HG03159 (cell line): ENCODE results near the gene TGFB1.
A peak's percentile ranks its signal among the peaks of the same experiment; 100 is the strongest.
"Not testable (repeated sequence)": the region's sequence is repeated elsewhere in the genome, so short reads cannot be mapped to it uniquely, and the experiment has no call there.

Source experiments
- ATAC-seq: cut with Tn5 transposase; IDR thresholded peaks from one replicate; pipeline ENCODE4 v1.9.1; 2021; ENCODE audit warnings: mild to moderate bottlenecking, moderate library complexity; ENCODE audit not compliant: unreplicated experiment

Gene TGFB1

DNA sequence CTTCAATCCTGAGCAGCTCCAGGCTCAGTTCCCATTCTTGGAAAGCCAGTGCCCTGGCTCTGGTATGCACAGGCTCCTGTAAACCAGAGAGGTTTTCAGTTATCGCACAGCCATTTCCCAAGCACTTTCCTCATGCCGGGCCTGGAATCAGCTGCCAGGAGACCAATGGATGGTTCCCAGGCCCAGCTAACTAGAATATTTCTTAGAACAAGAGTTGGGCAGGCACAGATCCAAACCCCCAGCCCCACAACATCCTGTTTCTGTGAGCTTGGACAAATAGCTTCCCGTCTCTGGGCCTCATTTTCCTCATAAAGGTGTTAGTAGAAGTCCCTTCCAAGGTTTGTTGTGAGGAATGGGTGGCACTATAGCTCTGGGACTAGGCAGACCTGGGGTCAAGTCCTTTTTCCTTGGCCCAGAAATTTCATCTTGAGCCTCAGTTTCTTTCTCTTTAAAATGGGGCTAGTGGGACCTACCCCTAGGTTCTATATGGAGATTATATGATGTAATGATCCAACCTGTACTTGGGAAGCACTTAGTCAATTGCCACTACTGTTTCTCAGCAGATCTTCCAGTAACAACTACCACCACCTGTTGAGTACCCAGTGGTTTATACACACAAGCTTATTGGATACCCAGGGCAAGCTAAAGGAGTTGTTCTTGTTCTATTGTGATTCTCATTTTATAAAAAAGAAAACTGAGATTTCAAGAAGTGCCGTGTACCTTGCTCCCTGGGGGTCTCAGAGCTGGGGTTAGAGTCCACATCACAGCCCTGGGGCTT, 48.8 kb downstream of the TGFB1 start:
- ATAC-seq: no peak

DNA sequence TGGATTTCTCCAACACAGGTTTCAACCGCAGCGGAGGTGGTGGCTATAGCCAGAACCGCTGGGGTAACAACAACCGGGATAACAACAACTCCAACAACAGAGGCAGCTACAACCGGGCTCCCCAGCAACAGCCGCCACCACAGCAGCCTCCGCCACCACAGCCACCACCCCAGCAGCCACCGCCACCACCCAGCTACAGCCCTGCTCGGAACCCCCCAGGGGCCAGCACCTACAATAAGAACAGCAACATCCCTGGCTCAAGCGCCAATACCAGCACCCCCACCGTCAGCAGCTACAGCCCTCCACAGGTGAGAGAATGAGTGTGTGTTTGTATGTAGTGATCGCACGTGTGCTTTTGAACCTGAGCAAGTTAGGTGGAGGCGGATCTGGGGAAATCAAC, 49.8 kb downstream of the TGFB1 start:
- no peak for ATAC-seq

- no peak for ATAC-seq
Measured at GRCh38 chr19:41302624-41303351, 50.9 kb downstream of the TGFB1 start.

- ATAC-seq: no peak
Measured at GRCh38 chr19:41300555-41300954, 53.2 kb downstream of the TGFB1 start.

DNA sequence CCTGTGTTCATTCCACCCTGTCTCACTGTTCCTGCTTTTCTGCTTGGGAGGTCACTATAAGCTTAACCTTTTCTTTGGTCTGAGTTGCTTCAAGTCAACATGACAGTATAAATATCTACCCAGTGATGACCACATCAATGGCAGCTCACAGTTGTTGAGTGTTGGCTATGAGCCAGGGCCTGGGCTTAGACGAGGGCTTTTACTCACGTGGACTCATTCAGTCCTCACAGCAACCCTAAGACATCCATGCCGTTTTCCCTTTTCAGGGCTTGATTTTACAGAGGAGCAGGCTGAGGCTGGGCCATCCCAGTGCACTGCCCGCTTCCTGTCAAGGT, 54.0 kb downstream of the TGFB1 start:
- ATAC-seq: no peak

- no peak for ATAC-seq
Measured at GRCh38 chr19:41299046-41299754, 54.5 kb downstream of the TGFB1 start.

DNA sequence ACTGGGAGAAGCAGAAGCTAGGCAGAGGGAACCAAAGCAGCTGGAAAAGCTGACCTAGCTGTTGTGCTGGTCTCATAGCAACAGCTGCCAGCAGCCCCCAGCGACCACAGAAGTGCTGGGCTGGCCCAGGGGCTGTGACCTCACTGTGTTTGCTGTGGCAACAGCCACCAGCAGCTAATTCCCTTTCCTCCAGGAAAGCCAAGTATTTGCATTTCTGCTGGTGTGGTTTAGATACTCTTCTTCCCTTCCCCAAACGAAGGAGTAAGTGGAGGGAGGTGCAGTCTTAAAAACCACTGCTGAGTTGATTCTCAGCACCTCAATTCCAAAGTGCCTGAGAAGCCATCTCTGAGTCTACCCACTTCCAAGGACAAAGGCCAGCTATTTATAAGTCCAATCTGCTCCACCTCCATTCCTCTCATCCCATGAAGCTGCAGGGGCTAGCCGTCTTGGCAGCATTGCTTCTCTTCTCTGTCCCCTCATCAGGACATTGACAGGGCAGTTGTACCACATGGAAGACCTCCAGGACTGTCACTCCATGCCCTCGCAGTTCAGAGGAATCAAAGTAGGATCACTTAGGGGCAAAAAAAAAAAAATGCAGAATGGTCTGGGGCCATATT, 55.3 kb downstream of the TGFB1 start:
- no peak for ATAC-seq

DNA sequence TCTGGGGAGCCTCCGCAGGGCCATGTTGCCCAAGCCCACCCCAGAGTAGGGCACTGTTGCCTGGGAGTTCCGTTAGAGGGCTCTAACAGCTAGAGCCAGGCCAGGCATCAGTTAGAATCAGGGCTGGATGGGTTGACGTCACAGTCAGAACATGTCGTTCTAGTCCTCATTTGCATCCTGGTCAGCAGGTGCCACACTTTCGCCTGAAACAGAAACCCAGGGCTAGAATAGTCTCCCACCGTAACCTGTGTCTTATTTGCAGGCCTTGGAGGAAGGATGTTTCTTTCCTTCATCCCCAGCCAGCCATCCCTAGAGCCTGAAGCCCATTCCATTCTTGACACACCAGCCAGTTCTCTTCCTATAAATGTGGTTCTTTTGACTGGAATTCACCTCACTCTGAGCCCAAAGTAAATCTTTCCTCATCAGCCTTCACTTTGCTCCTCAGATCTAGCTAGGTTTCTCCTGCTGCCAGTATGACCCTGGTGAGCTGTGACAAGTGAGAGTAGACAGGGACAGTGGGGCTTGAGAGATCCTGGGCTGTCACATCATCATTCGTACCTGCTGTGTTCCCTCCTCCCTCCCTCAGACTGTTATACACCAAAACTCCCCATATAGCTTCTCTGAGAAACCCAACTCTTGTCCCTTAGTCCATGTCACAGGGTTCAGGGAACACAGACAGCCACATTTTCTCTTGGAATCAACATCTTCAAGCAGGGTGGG, 55.9 kb downstream of the TGFB1 start:
- peak; percentile 82 for ATAC-seq

- ATAC-seq: no peak
Measured at GRCh38 chr19:41296433-41296871, 57.3 kb downstream of the TGFB1 start.

DNA sequence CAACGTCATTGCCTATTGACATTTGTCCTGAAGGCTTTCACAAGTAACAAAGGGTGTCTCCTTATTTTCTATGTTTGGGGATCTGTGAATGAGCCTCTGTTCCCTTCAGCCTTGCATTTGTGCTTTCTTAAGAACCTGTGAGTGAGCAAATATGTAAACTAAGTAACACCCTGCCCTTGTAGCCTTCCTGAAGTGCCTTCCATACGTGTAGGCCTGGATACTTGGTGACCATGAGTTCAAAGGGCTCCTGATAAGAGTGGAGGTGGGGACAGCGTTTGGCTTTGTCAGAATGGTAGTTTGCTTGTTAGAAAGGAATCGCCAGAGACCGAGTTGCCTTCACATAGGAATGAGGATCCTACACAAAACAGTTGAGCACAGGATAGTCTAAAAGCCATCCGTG, 58.2 kb downstream of the TGFB1 start:
- ATAC-seq: no peak

DNA sequence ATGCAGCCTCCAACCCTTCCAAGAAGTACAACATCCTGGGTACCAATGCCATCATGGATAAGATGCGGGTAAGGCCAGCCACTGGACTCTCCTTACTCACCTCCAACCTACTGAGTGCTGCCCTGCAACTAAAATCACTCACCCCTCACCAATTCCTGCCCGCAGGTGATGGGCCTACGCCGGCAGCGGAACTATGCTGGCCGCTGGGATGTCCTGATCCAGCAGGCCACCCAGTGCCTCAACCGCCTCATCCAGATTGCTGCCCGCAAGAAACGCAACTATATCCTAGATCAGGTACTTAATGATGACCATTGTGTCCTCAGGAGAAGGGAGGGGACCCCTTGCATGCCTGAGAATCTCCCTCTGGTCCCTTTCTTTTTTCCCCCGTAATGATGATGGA, 59.3 kb downstream of the TGFB1 start:
- ATAC-seq: no peak

DNA sequence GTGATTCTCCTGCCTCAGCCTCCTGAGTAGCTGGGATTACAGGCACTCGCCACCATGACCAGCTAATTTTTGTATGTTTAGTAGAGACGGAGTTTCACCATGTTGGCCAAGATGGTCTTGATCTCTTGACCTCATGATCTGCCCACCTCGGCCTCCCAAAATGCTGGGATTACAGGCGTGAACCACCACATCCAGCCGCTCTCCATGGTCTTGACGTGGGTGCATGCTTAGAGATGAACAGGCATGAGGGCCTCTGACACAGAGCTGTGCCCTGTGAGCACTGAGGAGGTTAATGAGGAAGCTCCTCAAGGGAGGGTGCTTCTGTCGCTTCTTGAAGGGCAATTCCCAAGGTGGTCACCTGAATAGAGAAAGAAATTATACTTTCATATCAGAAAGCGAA, 63.9 kb downstream of the TGFB1 start:
- ATAC-seq: not testable (repeated sequence)

- no peak for ATAC-seq
Measured at GRCh38 chr19:41288673-41289530, 64.8 kb downstream of the TGFB1 start.
